ENCODE results near the gene DIP2C. TPM values are rescaled to one million over a fixed set of nuclear protein-coding genes. Genes with fewer than 3 reads are reported as not detected.

DIP2C gene
- total RNA-seq, 1 experiment from 2014 or later = 11.4 TPM

- BruUV-seq (replicated peaks) = no TSS peak
- peaks cover 8% of the 10 kb centered on the region for H3K4me1 ChIP-seq
- POLR2A ChIA-PET = interaction anchor here (0.6 kb wide), 1 partner anchor 191 kb away, joined by 3 read pairs; no protein-coding TSS in a partner anchor
- H3K4me3 ChIP-seq (ENCODE audit: low read depth, low read length) = no peak overlapping the region
- no peaks in the 10 kb centered on the region for H3K27me3 ChIP-seq (replicated peaks; ENCODE audit: control insufficient read depth, insufficient read depth, low read length)
- Mint-ChIP-seq H3K4me3 (ENCODE audit: unreplicated experiment) (no peak overlapping the region), H3K4me1 (ENCODE audit: low read depth, unreplicated experiment) (peaks cover 13% of the 10 kb centered on the region), H3K36me3 (ENCODE audit: insufficient read depth, unreplicated experiment) (peaks cover 5% of the 10 kb centered on the region), H3K27me3 (ENCODE audit: insufficient read depth, unreplicated experiment) (no peaks in the 10 kb centered on the region), H3K9me3 (ENCODE audit: unreplicated experiment) (no peaks in the 10 kb centered on the region), H3K27ac (ENCODE audit: unreplicated experiment) (no peak overlapping the region)
- no peak for TF ChIP-seq CTCF (IDR thresholded peaks at IDR 0.05; ENCODE audit: insufficient read depth in 1 of 2, low read depth in 1 of 2, low read length in 1 of 2, severe bottlenecking in 1 of 2, unreplicated experiment in 1 of 2)
- CTCF ChIA-PET = no interaction called here
- intact Hi-C loops (cut with micrococcal nuclease; ENCODE audit: unreplicated experiment) = loop anchor here (5.0 kb wide), 1 partner anchor 60 kb away; no protein-coding TSS in a partner anchor
- no peaks in the 10 kb centered on the region for H3K9me3 ChIP-seq
- H3K36me3 ChIP-seq (ENCODE audit: control insufficient read depth, insufficient read depth, low read length) = no peaks in the 10 kb centered on the region
- DNase-seq = peak in 1 of 2 experiments; percentile 10
Measured at GRCh38 chr10:326894-327635, 362.4 kb downstream of the DIP2C start.

GRCh38 chr10:326350-326749 is 363.1 kb downstream of the DIP2C start:
- no TSS peak for BruUV-seq (replicated peaks)
- peaks cover 5% of the 10 kb centered on the region for H3K36me3 Mint-ChIP-seq (ENCODE audit: insufficient read depth, unreplicated experiment)
- ChIA-PET CTCF (no interaction called here), POLR2A (no interaction called here)
- H3K4me3 Mint-ChIP-seq (ENCODE audit: unreplicated experiment) = no peak overlapping the region
- peaks cover 13% of the 10 kb centered on the region for H3K4me1 Mint-ChIP-seq (ENCODE audit: low read depth, unreplicated experiment)
- no peak overlapping the region for H3K27ac Mint-ChIP-seq (ENCODE audit: unreplicated experiment)
- H3K4me1 ChIP-seq = peaks cover 8% of the 10 kb centered on the region
- H3K36me3 ChIP-seq (ENCODE audit: control insufficient read depth, insufficient read depth, low read length) = no peaks in the 10 kb centered on the region
- no peak overlapping the region for H3K4me3 ChIP-seq (ENCODE audit: low read depth, low read length)
- no peak for TF ChIP-seq CTCF (IDR thresholded peaks at IDR 0.05; ENCODE audit: insufficient read depth in 1 of 2, low read depth in 1 of 2, low read length in 1 of 2, severe bottlenecking in 1 of 2, unreplicated experiment in 1 of 2)
- intact Hi-C loops (cut with micrococcal nuclease; ENCODE audit: unreplicated experiment) = loop anchor here (5.0 kb wide), 1 partner anchor 61 kb away; no protein-coding TSS in a partner anchor
- H3K27me3 Mint-ChIP-seq (ENCODE audit: insufficient read depth, unreplicated experiment) = no peaks in the 10 kb centered on the region
- peak in 1 of 2 experiments; percentile 21 for DNase-seq
- no peaks in the 10 kb centered on the region for H3K9me3 ChIP-seq
- no peaks in the 10 kb centered on the region for H3K27me3 ChIP-seq (replicated peaks; ENCODE audit: control insufficient read depth, insufficient read depth, low read length)
- H3K9me3 Mint-ChIP-seq (ENCODE audit: unreplicated experiment) = no peaks in the 10 kb centered on the region

GRCh38 chr10:325282-325681 is 364.2 kb downstream of the DIP2C start:
- TF ChIP-seq CTCF (IDR thresholded peaks at IDR 0.05; ENCODE audit: insufficient read depth in 1 of 2, low read depth in 1 of 2, low read length in 1 of 2, severe bottlenecking in 1 of 2, unreplicated experiment in 1 of 2) = no peak
- H3K9me3 Mint-ChIP-seq (ENCODE audit: unreplicated experiment) = no peaks in the 10 kb centered on the region
- Histone ChIP-seq H3K4me3 (ENCODE audit: low read depth, low read length) (no peak overlapping the region), H3K27me3 (replicated peaks; ENCODE audit: control insufficient read depth, insufficient read depth, low read length) (no peaks in the 10 kb centered on the region), H3K9me3 (no peaks in the 10 kb centered on the region), H3K4me1 (peaks cover 8% of the 10 kb centered on the region), H3K36me3 (ENCODE audit: control insufficient read depth, insufficient read depth, low read length) (0 out of 2 replicates have a peak, but pooled peaks cover 2% of the 10 kb centered on the region)
- H3K27ac Mint-ChIP-seq (ENCODE audit: unreplicated experiment) = no peak overlapping the region
- CTCF ChIA-PET = no interaction called here
- intact Hi-C loops (cut with micrococcal nuclease; ENCODE audit: unreplicated experiment) = loop anchor here (5.0 kb wide), 1 partner anchor 62 kb away; no protein-coding TSS in a partner anchor
- BruUV-seq (replicated peaks) = no TSS peak
- peak in 1 of 2 experiments; percentile 13 for DNase-seq
- no peak overlapping the region for H3K4me3 Mint-ChIP-seq (ENCODE audit: unreplicated experiment)
- H3K27me3 Mint-ChIP-seq (ENCODE audit: insufficient read depth, unreplicated experiment) = no peaks in the 10 kb centered on the region
- peaks cover 14% of the 10 kb centered on the region for H3K36me3 Mint-ChIP-seq (ENCODE audit: insufficient read depth, unreplicated experiment)
- peaks cover 13% of the 10 kb centered on the region for H3K4me1 Mint-ChIP-seq (ENCODE audit: low read depth, unreplicated experiment)
- POLR2A ChIA-PET = interaction anchor here (0.6 kb wide), 1 partner anchor 12 kb away, joined by 3 read pairs; no protein-coding TSS in a partner anchor
